KBM-7 (cell line): ENCODE data around the gene VAMP4.

Source experiments
- DNase-seq: peaks from one replicate; pipeline ENCODE4 v3.0.0-alpha.2; 2015
- in situ Hi-C: fragments of 300-500 bp; cut with MboI; formaldehyde crosslinking; loops from 2 replicates; pipeline ENCODE4 v1.14.3; 2020; ENCODE audit warnings: low sequenced_read_pairs, low pct_unique_long_range_greater_than_20kb, mixed read lengths

The VAMP4 gene, protein sequence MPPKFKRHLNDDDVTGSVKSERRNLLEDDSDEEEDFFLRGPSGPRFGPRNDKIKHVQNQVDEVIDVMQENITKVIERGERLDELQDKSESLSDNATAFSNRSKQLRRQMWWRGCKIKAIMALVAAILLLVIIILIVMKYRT

GRCh38 chr1:171741872-171742576 is at the start of gene VAMP4:
Gene VAMP4 (minus strand): TSS chr1:171742065. CDS start chr1:171738414, 3,651 bp downstream.
- in situ Hi-C loops, result no loop called here
- peak; percentile 91 for DNase-seq

DNA sequence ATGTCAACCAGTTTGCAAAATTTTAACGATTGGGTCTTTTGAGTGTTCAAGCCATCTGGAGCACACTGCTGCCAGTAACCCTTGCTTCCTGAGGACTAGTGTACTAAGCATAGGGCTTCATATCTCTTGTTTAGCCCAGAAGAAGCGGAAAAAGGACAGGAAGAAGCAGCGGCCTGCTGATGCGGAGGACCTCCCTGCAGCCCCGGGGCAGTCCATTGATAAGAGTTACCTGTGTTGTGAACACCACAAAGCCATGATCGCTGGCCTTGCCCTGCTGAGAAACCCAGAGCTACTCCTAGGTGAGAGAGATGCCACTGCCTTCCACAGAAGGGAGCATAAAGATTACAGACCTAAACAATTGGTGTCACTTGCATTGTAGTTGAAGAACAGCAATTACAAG is 48.5 kb upstream of the VAMP4 start:
- DNase-seq, result no peak
- in situ Hi-C loops, result no loop called here

- in situ Hi-C loops, result no loop called here
- DNase-seq, result no peak
These were observed 46.8 kb upstream of the VAMP4 start for GRCh38 chr1:171788696-171789095.

DNA sequence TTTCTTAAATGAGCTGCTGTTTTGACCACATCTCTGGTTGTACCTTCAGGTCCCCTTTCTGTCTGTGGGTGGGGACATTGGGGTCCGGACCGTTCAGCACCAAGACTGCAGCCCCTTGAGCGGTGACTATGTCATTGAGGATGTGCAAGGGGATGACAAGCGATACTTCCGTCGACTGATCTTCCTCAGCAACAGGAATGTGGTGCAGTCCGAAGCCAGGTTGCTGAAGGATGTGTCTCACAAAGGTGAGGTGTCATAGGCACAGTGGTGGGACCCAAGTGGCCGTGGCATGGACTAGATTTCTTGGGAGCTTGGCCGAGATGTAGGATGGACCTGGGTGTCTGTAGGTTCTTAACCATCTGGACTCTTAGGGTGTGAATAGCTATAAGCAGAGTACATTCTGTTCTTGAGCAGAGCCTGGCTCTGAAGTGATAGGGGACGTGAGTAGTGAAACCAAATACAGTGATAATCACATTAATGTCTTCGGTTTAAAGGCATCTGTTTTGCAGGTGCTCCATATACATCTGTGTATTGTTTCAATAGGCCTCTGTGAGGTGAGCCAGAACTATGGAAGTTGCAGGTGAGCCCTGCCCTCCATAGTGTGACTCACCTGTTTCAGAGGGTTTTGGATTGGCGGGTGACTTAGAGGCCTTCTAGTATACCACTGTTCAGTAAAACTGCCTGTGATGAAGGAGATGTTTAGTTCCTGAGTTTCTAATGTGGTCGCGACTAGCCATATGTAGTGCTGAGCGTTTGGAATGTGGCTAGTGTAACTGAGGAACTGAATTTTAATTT is 46.0 kb upstream of the VAMP4 start:
- in situ Hi-C loops, result no loop called here
- DNase-seq, result no peak

GRCh38 chr1:171786534-171786933 is 44.7 kb upstream of the VAMP4 start:
- DNase-seq, result no peak
- in situ Hi-C loops, result no loop called here

GRCh38 chr1:171785766-171786165 is 43.9 kb upstream of the VAMP4 start:
- in situ Hi-C loops, result no loop called here
- no peak for DNase-seq

- in situ Hi-C loops, result no loop called here
These were observed 42.9 kb upstream of the VAMP4 start for GRCh38 chr1:171784784-171785183.

GRCh38 chr1:171783816-171784530 is 42.1 kb upstream of the VAMP4 start:
- in situ Hi-C loops, result no loop called here
- DNase-seq, result no peak

More at GRCh38 chr1:171784784-171785183, 42.9 kb upstream of the VAMP4 start:
- DNase-seq, result no peak

- in situ Hi-C loops, result no loop called here
- peak; percentile 100 for DNase-seq
These were observed 39.5 kb upstream of the VAMP4 start, which contains the start of gene METTL13 for GRCh38 chr1:171781176-171781875. Gene METTL13 (plus strand): TSS chr1:171781660. CDS start chr1:171781968, 308 bp downstream.

DNA sequence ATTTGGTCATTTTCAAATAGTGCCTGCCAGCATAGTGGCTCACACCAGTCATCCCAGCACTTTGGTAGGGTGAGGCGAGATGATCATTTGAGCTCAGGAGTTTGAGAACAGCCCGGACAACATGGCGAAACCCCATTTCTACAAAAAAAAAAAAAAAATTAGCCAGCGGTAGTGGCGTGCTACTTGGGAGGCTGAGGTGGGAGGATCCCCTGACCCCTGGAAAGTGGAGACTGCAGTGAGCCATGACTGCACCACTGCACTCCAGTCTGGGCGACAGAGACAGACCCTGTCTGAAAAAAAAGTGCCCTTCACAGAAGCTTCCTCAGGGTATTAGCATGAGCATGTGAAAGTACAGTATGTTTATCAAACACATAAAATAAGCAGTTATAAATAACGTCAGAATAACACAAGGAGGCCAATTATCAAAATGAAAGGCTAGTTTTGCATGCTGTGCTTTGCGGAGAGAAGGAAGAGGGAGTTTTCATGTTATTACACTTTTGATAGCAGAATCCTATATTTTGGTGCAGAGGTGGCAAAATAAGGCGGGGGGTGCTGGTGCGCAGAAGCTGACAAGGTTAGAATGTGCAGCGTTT is 38.8 kb upstream of the VAMP4 start:
- in situ Hi-C loops, result no loop called here
- no peak for DNase-seq

GRCh38 chr1:171772312-171772711 is 30.4 kb upstream of the VAMP4 start:
- in situ Hi-C loops, result no loop called here
- DNase-seq, result no peak

DNA sequence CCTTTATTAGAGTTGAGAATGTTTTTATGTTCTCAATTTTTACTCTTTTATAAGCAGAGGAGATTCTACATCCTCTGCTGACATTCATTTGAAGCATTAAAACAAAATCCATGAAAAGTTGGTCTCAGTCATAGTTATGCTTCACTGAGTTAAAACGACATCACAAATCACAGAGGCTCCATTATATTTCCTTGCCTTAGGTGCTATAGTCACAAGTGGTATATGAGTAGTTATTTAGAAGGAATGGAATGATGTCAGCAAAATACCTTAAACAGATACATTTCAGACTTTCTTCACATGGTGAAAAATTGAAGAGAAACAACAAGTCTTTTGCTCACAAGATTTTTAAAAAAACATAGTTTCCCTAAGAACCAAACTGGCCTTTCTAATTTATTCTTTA is 27.9 kb upstream of the VAMP4 start:
- no peak for DNase-seq
- in situ Hi-C loops, result no loop called here

- in situ Hi-C loops, result no loop called here
- no peak for DNase-seq
These were observed 27.3 kb upstream of the VAMP4 start for GRCh38 chr1:171769171-171769570.

- no peak for DNase-seq
- in situ Hi-C loops, result no loop called here
These were observed 21.9 kb upstream of the VAMP4 start for GRCh38 chr1:171763764-171764163.

DNA sequence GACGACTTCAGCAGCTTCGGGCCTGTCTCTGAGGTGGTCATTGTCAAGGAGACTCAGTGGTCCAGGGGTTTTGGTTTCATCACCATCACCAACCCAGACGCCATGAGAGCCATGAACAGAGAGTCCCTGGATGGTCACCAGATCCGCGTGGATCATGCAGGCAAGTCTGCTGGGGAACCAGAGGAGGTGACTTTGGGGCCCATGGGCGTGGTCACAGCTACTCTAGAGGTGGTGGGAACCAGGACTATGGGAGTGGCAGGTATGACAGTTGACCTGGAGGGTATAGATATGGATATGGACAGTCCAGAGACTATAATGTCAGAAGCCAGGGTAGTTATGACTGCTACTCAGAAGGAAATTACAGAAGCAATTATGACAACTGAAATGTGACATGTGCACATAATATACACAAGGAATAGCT is 20.3 kb upstream of the VAMP4 start:
- in situ Hi-C loops, result no loop called here
- no peak for DNase-seq

- in situ Hi-C loops, result no loop called here
These were observed 16.1 kb upstream of the VAMP4 start for GRCh38 chr1:171758011-171758410.

GRCh38 chr1:171756856-171757255 is 15.0 kb upstream of the VAMP4 start:
- in situ Hi-C loops, result no loop called here
- DNase-seq, result no peak

More at GRCh38 chr1:171758011-171758410, 16.1 kb upstream of the VAMP4 start:
- DNase-seq, result no peak

DNA sequence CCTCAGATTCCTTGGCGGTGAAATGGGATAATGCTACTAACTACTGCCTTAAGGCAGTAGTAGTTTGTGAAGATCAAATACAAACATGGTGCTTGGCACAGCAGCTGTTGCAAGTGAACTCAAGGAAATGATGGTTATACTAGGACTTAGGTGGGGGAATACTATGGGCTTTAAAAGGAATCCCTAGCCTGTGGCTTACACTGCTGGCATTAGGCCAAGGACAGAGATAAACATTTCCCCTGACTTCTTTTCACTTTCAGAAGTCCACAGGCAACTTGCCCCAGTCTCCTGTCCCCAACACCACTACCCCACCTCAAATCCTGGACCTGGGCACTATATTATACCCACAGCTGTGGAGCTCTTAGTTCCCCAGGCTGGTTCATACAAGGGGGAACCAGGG is 13.1 kb upstream of the VAMP4 start:
- DNase-seq, result no peak
- in situ Hi-C loops, result no loop called here

GRCh38 chr1:171754353-171754705 is 12.5 kb upstream of the VAMP4 start:
- in situ Hi-C loops, result no loop called here
- peak; percentile 12 for DNase-seq
